Measurements from ENCODE around the gene FOXP2.
"Not testable (repeated sequence)": the region's sequence is repeated elsewhere in the genome, so short reads cannot be mapped to it uniquely, and the experiment has no call there.

The FOXP2 gene

DNA sequence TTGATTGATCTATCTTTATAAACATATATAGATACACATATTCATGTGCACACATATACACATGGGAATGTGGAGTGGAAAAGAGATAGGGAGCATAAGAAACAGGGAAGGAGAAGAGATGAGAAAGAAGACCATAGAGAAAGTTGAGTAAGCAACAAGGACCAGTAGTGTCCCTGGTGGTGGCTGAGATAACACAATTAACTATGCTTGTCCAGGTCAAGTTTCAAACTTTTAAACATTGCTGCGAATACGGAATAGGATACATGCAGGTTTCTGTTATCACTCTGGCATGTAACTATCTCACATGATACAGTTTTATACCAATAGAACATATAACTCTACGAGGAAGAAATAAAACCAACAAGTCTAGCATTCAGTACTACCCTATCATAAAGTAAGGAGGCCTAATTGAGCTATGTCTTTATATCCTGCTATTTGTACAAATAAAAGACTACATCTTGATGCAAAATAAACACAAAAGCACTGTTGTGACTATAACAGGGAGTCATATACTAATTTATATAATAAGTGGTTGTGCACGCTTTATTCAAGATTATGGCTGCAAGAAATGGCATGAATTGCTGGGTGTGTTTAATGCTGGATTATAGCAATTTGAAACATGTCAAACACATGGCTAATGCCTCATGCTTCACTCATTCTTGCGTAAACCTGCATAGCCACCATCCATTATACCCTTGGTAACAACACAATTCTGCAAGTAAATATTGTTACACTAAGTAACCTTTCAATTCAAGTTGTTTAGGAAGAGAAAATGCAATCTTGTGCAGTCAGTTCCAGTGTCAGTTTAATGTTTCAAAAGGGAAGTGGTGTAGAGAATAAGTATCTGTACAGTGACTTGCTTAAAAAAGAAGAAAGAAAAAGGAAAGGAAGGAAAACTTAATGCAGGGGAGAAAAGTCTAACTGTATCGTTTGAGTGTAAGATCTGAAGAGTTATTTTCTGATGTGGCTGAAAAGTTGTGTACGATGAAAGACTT lies 8.2 kb downstream of the FOXP2 start:
- no peak for DNase-seq (ENCODE audit: low spot score)

DNA sequence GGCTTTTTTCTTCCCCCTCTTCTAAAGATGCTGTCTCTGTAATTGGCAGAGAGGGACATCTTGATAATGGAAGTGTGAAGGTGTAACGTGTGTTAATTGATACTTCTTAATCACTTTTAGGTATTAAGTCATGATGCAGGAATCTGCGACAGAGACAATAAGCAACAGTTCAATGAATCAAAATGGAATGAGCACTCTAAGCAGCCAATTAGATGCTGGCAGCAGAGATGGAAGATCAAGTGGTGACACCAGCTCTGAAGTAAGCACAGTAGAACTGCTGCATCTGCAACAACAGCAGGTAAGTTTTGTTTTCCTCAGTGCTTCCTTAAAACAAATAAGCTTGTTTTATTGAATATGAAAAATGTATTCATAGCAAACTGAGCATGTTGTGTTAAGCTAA lies 11.8 kb downstream of the FOXP2 start:
- DNase-seq (ENCODE audit: low spot score), result no peak

DNA sequence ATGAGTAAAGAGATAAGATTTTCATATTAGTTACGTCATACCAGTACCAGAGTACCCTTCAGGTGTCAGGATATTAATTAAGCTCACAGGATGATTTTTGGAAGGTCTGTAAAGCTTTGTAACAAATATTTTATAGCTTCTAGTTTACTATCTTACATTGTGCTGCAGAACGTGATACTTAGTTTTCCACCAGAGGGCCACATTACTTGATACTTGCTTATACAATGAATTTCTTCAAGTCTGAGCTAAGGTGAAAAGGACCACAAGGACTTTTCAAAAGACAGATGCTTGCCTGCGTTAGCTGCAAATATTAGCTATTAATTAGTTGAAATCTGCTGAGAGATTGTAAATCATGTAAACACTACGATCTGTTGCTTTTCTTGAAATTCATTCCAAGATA lies 12.2 kb downstream of the FOXP2 start:
- no peak for DNase-seq (ENCODE audit: low spot score)

DNA sequence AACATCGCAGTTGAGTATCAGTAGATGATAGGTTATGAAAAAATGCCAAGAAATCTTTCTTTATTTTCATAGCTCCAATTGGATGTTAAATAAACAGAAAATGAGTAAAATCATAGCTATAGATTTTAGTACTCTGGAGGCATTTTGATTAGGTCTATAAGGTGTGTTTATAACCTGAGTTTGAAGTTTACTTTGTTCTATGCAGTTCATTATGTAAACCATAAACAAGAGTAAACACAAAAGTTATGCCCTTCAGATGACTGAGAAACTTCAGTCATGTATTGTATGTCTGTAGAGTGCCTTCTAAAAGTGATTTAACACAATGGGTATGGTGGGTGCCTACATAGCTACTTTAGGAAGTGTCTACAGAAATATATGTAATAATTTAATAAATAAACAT lies 13.6 kb downstream of the FOXP2 start:
- DNase-seq (ENCODE audit: low spot score), result no peak

DNA sequence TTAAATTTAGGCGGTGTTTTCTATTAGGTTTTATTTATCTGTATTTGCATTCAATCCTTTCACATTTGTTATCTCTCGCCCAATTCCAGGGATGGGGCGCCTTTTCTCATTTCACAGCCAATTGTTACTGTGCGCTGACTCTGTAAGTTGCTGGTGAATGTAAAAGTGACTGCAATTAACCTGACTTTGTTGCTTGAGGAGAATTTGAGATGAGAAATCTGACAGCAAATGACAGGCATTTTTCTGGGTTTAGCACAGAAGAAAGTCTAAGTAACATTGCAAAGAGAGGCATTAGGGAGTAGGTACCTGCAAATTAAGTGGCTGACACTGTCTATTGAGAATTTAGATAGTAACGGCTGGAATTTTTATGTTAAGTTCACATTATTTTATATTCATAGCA lies 16.6 kb downstream of the FOXP2 start:
- DNase-seq (ENCODE audit: low spot score), result no peak

DNA sequence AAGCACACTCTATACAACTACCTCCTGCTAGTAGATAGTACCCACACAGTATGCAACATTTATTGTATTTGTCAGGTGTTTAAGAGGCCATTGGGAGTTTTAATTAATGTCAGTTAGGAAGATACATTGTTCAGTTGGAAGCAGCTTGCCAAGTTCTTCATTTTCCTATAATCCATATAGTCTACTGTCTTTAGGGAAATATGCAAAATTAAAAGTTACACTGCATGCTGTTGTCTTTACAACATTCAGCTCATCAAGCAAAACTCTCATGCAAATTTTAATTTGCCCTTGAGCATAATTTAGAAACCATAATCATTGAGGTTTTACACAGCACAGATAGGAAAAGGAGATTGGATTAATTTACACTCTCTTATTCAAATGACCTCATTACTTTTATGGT lies 17.4 kb downstream of the FOXP2 start:
- DNase-seq (ENCODE audit: low spot score), result no peak

DNA sequence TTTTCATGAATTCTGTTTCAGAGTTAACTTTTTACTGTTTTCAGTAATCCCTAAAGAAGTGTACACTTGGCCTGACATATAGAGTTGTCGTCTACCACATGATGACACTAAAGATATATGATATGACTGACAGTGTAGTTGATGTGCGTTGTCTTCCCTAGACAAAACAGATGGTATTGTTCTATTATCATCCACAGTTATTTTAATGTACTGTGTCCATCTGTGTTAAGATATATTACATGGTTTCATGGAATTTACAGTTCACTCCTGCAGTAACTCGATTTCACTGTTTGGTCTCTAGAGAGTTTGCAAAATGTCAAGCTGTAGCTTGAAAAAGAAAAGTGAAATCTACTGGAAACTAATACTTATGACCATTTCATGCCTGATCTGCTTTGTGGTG lies 18.1 kb downstream of the FOXP2 start:
- DNase-seq (ENCODE audit: low spot score), result no peak

DNA sequence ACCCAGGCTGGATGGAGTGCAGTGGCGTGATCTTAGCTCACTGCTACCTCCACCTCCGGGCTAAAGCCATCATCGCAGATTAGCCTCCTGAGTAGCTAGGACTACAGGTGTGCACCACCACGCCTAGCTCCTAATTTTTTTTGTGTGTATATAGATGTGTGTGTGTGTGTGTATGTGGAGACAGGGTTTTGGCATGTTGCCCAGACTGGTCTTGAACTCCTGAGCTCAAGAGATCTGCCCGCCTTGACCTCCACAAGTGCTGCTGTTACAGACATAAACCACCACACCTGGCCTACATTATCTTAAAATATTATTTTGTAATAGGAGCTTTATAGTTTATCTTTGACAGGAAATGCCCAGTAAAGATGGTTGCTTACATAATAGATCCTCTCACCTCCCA lies 25.0 kb downstream of the FOXP2 start:
- DNase-seq (ENCODE audit: low spot score), result no peak

DNA sequence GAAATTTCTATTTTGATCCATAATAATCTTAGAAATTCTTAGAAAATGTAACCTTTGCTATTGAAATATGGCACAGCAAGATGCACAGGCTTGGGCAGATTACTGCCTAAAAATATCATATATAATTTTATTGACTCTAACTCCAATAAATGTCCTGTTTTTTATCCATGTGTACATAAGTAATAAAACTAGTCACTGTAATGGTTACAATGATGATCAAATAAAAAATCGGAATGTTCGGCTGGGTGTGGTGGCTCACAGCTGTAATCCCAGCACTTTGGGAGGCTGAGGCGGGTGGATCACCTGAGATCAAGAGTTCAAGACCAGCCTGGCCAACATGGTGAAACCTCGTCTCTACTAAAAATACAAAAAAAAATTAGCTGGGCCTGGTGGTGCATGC lies 26.3 kb downstream of the FOXP2 start:
- DNase-seq (ENCODE audit: low spot score), result not testable (repeated sequence)

DNA sequence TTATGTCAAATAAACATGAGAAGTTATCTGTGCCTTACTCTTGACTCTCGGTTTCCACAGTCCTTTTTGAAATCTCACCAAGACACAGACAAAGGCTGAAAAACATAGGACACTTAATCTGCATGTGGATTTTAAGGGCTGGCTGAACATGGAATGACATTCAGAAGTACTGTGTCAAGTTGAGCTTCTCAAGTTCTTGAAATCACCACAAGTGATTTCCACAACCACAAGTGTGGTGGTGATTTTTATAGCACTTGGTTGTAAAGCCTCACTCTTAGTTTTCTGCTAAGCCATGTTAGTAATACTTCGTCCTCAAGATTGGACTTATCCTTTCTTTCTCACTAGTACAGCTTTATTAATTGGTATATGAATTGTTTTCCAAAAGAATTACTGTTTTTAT lies 29.6 kb downstream of the FOXP2 start:
- no peak for DNase-seq (ENCODE audit: low spot score)

DNA sequence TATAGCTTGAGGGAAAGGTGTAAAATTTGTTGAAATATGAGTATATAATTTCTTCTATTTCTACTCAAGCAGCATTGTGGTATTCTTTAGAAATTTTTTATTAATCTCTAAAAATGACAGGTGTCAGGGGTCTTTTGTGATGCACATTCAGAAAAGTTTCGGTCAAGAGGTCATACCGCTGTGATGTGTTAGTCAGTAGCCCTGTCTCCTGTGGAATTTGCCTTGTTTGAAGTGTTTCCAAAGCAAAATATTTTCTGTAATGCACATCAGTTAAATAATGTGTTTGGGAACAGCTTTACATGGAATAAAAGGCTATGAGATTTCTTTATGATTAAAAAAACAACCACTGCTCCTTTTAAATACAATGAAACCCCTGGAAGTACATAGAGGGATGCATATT lies 35.8 kb downstream of the FOXP2 start:
- no peak for DNase-seq (ENCODE audit: low spot score)

DNA sequence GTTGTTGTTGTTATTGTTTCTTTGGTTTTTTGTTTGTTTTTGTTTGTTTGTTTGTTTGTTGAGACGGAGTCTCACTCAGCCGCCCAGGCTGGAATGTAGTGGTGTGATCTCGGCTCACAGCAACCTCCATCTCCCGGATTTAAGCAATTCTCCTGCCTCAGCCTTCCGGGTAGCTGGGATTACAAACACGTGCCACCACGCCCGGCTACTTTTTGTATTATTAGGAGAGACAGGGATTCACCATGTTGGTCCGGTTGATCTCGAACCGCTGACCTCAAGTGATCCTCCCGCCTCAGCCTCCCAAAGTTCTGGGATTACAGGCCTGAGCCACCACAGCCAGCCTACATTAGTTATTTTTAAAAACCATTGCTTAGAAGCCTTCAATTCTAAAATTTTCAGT lies 45.0 kb downstream of the FOXP2 start:
- no peak for DNase-seq (ENCODE audit: low spot score)

DNA sequence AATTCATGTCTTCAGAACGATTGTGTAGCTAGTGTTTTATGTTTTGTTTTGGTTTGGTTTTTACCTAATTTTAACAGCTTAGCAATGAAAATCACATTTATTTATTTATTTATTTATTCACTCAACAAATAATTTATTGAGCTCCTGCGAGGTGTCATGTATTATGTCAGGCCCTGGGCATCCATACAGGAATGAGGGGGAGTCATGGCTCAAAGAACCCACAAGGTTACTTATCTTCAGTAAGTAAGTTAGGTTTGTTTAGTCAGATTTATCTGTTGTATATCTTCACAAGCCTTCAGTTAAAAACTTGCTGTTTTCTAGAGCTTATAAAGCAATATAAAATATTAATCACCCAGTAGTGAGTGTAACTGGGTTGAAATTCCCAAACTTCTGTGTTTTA lies 45.4 kb downstream of the FOXP2 start:
- DNase-seq (ENCODE audit: low spot score), result no peak

DNA sequence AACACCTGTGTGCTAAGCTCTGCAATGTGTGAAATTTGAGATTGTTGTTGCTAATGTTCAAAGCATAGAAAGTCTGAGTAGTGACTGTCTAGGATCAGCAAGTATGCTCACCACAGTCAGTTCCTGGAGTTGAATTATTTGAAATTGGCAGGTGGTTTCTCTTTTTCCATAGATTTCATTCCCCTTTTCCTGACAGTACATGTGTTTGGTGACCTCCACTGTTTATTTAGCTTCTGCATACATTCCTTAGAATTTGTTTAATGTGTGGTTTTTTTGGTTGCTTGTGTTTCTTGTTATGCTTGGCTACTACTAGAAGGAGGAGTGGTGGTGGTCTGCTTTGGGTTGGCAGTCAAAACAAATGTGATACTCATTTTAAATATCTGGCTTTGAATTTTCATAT lies 52.3 kb downstream of the FOXP2 start:
- DNase-seq (ENCODE audit: low spot score), result no peak

DNA sequence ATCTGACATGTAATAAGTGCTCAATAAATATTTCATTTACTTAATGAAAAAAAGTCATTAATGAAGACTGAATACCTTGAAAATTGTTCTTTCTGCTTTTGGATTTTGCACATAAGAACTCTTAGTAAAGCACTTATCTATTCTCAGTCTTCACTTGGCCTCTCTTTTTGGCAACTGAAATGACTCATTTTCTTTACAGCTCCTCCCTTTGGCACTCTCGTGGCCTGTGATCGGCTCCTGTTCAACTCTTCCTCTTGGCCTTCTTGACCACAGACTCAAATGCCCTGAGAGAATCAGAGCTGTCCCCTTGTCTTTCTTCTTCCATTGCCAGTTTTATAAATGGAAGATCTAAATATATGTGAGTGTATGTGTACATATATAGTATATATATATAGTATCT lies 54.2 kb downstream of the FOXP2 start:
- no peak for DNase-seq (ENCODE audit: low spot score)

DNA sequence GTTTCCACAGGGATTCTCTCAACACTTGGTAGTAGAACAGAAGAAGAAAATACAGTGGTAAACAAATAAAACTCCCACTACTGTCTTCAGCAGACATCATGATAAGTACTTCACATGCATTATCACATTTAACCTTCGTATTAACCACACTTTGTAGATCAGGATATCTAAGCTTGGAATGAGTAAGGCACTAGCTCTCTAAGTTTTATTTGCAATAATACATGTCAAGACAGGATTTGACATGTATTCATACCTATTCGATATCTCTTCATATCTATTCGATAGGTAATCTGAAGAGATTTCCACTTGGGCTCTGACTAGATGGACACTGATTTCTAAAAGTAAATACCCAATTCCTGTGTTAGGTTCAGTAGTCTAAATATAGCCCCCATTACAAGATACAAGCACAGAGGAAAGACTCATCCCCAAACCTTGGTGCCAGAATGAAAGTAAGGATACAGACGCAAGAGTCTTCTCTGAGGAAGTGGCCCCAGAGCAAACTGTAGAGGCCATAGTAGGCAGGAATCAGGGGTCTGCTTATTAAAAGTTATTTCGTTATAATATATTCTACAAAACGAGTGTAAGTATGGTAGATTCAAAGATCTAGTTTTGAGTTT lies 58.4 kb downstream of the FOXP2 start:
- DNase-seq (ENCODE audit: low spot score), result no peak

DNA sequence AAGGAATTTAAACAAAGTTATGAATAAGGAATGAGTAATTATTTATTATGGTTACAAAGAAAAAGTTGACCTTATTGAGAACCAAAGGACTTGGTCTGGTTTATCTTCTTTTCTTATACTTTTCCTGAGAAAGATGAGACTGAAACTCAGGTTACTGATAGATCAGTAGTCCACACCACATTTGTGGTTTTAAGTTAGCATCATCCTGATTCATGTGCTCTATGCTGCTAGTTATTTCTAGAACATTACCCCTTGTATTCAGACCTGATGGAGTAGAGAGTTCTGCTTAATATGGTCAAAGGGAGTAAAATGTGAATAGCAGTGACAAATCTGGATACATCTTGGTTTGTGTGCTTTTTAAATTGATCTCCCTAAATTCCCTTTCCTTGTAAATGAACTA lies 63.8 kb downstream of the FOXP2 start:
- no peak for DNase-seq (ENCODE audit: low spot score)

DNA sequence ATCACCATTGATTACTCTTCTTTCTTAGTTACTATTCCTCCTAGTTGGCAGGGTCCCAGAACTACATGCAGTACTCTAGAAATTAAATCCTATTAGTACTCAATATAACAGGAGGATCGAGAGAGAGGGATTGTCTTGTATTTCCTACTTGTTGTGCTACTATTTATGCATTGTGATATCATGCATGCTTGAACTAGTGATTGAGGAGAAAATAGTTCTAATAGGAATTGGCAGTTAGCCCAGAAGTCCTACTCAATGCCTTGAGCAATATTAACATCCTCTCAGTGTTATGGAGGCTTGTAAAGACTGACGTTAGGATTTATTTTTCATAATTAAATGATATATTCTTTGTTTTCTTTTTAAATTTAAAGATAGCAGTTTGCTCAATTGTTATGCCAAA lies 67.4 kb downstream of the FOXP2 start:
- DNase-seq (ENCODE audit: low spot score), result no peak

DNA sequence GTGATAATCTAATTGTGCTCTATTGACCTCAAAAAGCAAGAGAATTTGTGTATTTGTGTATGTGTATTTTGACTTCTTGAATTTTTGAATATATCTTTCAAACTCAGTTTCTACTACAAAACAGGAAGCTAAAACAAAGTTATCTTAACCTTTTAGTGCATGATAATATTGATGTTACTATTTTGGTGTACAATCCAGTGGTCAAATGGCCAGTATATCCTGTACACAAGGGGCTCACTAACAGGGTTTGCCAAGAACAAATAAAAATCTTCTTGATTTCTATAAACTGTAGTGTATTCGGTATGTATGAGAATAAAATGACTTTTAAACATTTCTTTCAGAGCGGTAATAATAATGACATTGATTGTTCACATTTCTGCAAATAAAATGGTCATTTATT lies 69.6 kb downstream of the FOXP2 start:
- no peak for DNase-seq (ENCODE audit: low spot score)

DNA sequence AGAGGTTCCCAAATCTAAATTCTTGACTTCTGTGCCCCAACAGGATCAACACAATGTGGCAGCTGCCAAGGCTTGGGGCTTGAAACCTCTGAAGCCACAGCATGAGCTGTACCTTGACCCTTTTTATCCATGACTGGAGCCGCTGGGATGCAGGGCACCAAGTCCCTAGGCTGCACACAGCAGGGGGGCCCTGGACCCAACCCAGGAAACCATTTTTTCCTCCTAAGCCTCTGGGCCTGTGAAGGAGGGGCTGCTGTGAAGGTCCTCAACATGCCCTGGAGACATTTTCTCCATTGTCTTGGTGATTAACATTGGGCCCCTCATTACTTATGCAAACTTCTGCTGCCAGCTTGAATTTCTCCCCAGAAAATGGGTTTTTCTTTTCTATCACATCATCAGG lies 72.6 kb downstream of the FOXP2 start:
- no peak for DNase-seq (ENCODE audit: low spot score)

DNA sequence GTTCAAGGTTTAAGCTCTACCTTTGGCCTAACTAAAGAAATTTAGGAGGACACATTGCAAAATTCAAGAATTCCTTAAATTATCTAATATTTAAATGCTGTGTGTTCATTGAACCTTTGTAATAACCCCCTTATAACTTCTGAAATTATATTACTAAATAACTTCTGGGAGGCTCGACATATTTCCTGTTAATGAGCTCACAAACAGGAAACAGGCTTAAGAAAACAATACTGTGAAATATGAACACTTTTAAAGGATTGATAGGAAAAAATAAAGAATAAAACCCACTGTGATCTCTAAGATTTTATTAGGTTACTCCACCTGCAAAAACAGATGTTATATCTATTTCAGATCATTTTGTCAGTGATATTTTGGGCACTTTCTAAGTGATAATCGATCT lies 74.1 kb downstream of the FOXP2 start:
- no peak for DNase-seq (ENCODE audit: low spot score)

DNA sequence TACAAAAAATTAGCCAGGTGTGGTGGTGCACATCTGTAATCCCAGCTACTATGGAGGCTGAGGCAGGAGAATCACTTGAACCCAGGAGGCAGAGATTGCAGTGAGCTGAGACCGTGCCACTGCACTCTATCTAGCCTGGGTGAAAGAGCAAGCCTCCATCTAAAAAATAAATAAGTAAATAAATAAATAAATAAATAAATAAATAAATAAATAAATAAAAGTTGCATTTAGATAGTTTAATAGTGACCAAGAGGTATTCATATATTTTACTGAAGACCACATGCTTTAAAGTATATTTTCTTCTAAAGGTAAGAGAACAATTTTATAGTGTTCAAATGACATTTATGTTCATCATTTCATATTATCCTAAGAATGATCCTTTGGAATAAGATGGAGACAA lies 82.9 kb downstream of the FOXP2 start:
- not testable (repeated sequence) for DNase-seq (ENCODE audit: low spot score)

DNA sequence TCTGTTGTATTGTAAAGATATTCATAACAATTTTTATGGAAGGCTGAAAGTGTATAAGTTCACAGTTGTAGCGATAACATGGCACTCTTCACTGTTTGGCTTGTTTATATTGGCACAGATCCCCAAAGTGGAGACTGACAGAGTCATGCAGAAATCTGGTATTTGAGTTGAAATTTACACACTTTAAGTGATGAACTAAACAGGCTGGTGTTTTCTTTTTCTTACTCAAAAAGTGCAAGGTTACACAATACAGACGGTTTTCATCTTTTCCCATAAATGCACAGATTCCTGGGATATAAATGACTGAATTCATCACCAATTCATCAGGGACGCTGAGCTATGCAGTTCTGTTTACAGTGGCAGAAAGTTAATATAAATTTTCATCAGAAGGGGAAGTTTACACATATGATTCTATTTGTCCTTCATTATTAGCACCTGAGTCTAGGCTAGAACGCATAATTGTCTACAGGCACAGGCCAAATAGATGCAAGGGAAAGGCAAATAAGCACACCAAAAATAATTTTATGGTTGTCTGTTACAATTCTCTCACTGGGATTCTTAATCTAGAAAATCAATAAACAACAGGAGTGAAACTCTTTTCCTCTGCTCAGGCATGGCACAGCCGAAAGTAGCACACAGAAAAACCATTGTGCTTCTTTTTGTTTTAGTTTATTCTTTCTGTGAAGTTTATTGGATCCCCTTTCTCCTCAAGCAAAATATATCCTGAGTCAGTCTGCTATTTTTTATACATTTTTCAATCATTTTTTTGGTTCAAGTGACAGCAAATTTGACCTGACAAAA lies 88.0 kb downstream of the FOXP2 start:
- DNase-seq (ENCODE audit: low spot score), result no peak
